HFF-Myc (cell line): ENCODE measurements around the gene CALCOCO2.
"Not testable (repeated sequence)": the region's sequence is repeated elsewhere in the genome, so short reads cannot be mapped to it uniquely, and the experiment has no call there.

Source experiments
- DNase-seq: peaks from one replicate; pipeline ENCODE4 v3.0.0-alpha.2; 2011; ENCODE audit warnings: low read depth; ENCODE audit errors: extremely low read depth
- H3K4me3 ChIP-seq: replicated peaks from 2 replicates; pipeline ENCODE4 v1.5.1; 2011; ENCODE audit warnings: low read depth, mild to moderate bottlenecking, control low read depth, low read length
- CTCF ChIP-seq: IDR thresholded peaks from 2 replicates; pipeline ENCODE4 v1.5.1; 2012; ENCODE audit warnings: mild to moderate bottlenecking, low read depth, low read length, control low read depth; ENCODE audit errors: missing control alignments

CALCOCO2 gene

GRCh38 chr17:48825446-48826381 is 5.1 kb upstream of the CALCOCO2 start:
- no peak overlapping the region for H3K4me3 ChIP-seq
- TF ChIP-seq CTCF: no peak
- no peak for DNase-seq

GRCh38 chr17:48831549-48831883 is 681 bp downstream of the CALCOCO2 start:
- no peak for TF ChIP-seq CTCF
- no peak for DNase-seq
- peak overlapping the region; percentile 86 for H3K4me3 ChIP-seq

- TF ChIP-seq CTCF: no peak
- DNase-seq: no peak
- no peak overlapping the region for H3K4me3 ChIP-seq
Measured at GRCh38 chr17:48834973-48835372, 4.1 kb downstream of the CALCOCO2 start.

- no peak overlapping the region for H3K4me3 ChIP-seq
- no peak for TF ChIP-seq CTCF
- DNase-seq: no peak
Measured at GRCh38 chr17:48835971-48836370, 5.1 kb downstream of the CALCOCO2 start.

GRCh38 chr17:48837458-48837857 is 6.6 kb downstream of the CALCOCO2 start:
- not testable (repeated sequence) for DNase-seq, H3K4me3 ChIP-seq

- no peak overlapping the region for H3K4me3 ChIP-seq
- TF ChIP-seq CTCF: no peak
Measured at GRCh38 chr17:48840441-48840840, 9.6 kb downstream of the CALCOCO2 start.

GRCh38 chr17:48841395-48841831 is 10.6 kb downstream of the CALCOCO2 start:
- TF ChIP-seq CTCF: no peak
- H3K4me3 ChIP-seq: no peak overlapping the region; the same call in 1 of the 2 replicates
- no peak for DNase-seq

More at GRCh38 chr17:48840441-48840840, 9.6 kb downstream of the CALCOCO2 start:
- no peak for DNase-seq
